GM12865 (cell line): Measurements from ENCODE around the gene TEX50.
"Not testable (repeated sequence)": the region's sequence is repeated elsewhere in the genome, so short reads cannot be mapped to it uniquely, and the experiment has no call there.

ENCODE experiments used
- DNase-seq: peaks from one replicate; pipeline ENCODE4 v3.0.0; 2010; ENCODE audit warnings: low read depth
- H3K4me3 ChIP-seq: 2 replicates; pipeline ENCODE4 v1.5.1; 2011; ENCODE audit warnings: mild to moderate bottlenecking, low read depth, low read length, control low read depth
- TF ChIP-seq, protein P1 (sequence below): IDR thresholded peaks from 2 replicates; pipeline ENCODE4 v1.5.1; 2011; ENCODE audit warnings: low read length, control low read depth, low read depth, inconsistent platforms; ENCODE audit not compliant: insufficient read depth; ENCODE audit errors: missing control alignments

The TEX50 gene

DNA sequence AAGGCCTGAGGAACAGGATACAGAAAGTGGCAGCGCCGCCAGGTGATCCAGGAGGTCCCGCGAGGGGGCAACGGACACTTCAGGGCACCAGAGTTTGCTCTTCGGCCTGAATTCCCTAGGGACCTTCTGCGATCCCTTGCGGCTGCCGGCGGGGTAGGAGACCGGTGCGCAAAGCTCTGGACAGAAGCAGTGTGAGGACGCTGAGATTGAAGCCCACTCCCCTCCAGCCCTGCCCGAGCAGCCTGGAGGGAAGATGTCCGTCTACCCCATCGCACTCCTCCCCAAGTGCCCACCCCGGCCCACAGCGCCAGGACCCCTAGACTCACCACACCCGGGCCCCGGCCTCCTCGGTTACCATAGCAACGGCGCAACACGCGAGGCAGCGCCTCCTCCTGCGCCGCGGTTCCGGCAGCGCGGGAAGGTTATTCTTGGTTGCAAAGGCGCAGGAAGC, 34.4 kb downstream of the TEX50 start, which contains the start of gene ANKRD45:
ANKRD45 (minus strand) TSS at position 361 of the 451 bp plus-strand sequence. CDS start 10,433 bp downstream, outside the sequence.
- peak; percentile 45 for DNase-seq
- H3K4me3 ChIP-seq: peak within 1 kb of the TSS; percentile 2
- TF ChIP-seq, protein P1, sequence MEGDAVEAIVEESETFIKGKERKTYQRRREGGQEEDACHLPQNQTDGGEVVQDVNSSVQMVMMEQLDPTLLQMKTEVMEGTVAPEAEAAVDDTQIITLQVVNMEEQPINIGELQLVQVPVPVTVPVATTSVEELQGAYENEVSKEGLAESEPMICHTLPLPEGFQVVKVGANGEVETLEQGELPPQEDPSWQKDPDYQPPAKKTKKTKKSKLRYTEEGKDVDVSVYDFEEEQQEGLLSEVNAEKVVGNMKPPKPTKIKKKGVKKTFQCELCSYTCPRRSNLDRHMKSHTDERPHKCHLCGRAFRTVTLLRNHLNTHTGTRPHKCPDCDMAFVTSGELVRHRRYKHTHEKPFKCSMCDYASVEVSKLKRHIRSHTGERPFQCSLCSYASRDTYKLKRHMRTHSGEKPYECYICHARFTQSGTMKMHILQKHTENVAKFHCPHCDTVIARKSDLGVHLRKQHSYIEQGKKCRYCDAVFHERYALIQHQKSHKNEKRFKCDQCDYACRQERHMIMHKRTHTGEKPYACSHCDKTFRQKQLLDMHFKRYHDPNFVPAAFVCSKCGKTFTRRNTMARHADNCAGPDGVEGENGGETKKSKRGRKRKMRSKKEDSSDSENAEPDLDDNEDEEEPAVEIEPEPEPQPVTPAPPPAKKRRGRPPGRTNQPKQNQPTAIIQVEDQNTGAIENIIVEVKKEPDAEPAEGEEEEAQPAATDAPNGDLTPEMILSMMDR: no peak

GRCh38 chr1:173674496-173674895, 39.4 kb downstream of the TEX50 start:
- not testable (repeated sequence) for DNase-seq, H3K4me3 ChIP-seq

GRCh38 chr1:173680152-173680551, 45.0 kb downstream of the TEX50 start:
- H3K4me3 ChIP-seq, DNase-seq: not testable (repeated sequence)

DNA sequence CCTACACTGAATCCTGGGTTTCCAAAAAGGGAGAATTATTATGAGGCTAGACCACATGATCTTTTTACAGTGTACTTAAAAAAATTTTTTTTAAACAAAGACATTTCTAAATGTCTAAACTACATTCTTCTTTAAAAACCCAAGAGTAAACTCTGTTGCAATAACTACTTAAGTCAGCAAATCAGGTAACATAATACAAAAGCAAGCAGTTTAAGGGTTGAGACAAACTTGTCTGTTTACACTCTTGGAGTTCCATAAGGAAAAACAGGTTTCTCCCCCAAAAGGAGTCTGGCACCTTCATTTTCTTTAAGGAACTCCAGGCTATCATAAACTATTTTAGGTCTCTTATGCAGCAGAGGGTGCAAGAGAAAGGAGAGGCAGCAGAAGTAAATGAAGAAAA, 47.0 kb downstream of the TEX50 start:
- no peak overlapping the region for H3K4me3 ChIP-seq
- TF ChIP-seq, protein P1: no peak
- DNase-seq: no peak

GRCh38 chr1:173683838-173684237, 48.7 kb downstream of the TEX50 start:
- H3K4me3 ChIP-seq, DNase-seq: not testable (repeated sequence)

DNA sequence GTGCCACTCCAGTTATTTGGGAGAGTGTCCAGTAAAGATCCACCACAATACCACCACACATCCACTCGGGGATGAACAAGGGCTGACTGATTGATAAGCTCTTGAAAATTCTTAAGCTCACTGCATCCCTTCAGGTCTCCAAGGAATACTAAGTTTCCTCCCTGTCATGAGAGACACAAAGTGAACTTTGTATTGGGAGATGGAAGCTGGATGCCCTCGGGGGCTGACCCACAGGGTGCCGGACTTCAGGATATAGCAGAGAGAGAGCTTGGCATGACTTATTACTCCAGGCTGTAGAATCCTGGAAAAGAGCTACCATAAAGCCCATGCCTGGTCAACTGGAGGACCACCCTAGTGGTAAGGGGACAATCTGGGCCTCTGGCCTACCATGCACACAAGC, 50.0 kb downstream of the TEX50 start:
- H3K4me3 ChIP-seq, DNase-seq: not testable (repeated sequence)
